K562 (cell line): ENCODE data around the gene IL18RAP. TPM values are rescaled to one million over a fixed set of nuclear protein-coding genes. Genes with fewer than 3 reads are reported as not detected.

ENCODE experiments used
- ATAC-seq: fragments of 200-7000 bp; cut with Tn5 transposase; 3 replicates; pipeline ENCODE4 v1.9.1; 2020; ENCODE audit warnings: moderate library complexity
- BruUV-seq: library from RNA; stranded (reverse); fragments of 400-500 nt; replicated peaks from 2 replicates; lab custom pipeline; 2021; lab: Mats Ljungman, UMichigan
- CTCF ChIA-PET: fragments of 300-600 bp; formaldehyde crosslinking; extraction: SDS; loops from one replicate; lab custom pipeline; 2021; ENCODE audit warnings: low intra/inter-chr PET ratio; lab: Yijun Ruan, JAX
- POLR2A ChIA-PET: fragments of 300-600, 350-650 bp; sonication (Branson Sonifier 250); formaldehyde crosslinking; extraction: SDS; loops from one replicate; lab custom pipeline; 2021; ENCODE audit warnings: antibody characterized with exemption, inconsistent platforms; lab: Yijun Ruan, JAX
- DNase-seq, 4 experiments: peaks; one replicate each; pipeline versions ENCODE4 v3.0.0 to v3.0.0-alpha.2; 2011 to 2018; ENCODE audit warnings: low spot score in 3 of 4, mixed read lengths in 3 of 4; ENCODE audit errors: extremely low read depth in 1 of 4
- FAIRE-seq: peaks from 2 replicates; lab custom pipeline; 2011; peaks lifted over from hg19 to GRCh38; lab: Jason Lieb, UNC
- H2AFZ ChIP-seq: 2 replicates; pipeline ENCODE4 v1.6.0; 2011; ENCODE audit warnings: low read depth, low read length, control low read depth, inconsistent platforms
- H3K27ac ChIP-seq: fragments of 200-600 bp; 3 replicates; pipeline ENCODE4 v1.8.0; 2011; ENCODE audit warnings: low read depth, mild to moderate bottlenecking, control low read depth, inconsistent platforms, low read length, moderate library complexity, mixed read lengths; ENCODE audit errors: extremely low read depth
- H3K27me3 ChIP-seq, 2 experiments: fragments of 300-600 bp in 1 of 2; 2 replicates in 1 of 2; 3 replicates in 1 of 2; pipeline versions ENCODE4 v1.6.0 to v1.8.0; 2011; ENCODE audit warnings: inconsistent platforms in 2 of 2, low read length in 2 of 2, mild to moderate bottlenecking in 1 of 2, mixed read lengths in 1 of 2, moderate library complexity in 1 of 2; ENCODE audit not compliant: control insufficient read depth in 2 of 2, insufficient read depth in 2 of 2
- H3K36me3 ChIP-seq: fragments of 300-600 bp; 3 replicates; pipeline ENCODE4 v1.8.0; 2011; ENCODE audit warnings: mild to moderate bottlenecking, low read length, inconsistent platforms; ENCODE audit not compliant: control insufficient read depth, insufficient read depth
- H3K4me1 ChIP-seq, 2 experiments: fragments of 200-600 bp in 1 of 2; replicated peaks in 1 of 2; 2 replicates in 1 of 2; 3 replicates in 1 of 2; pipeline versions ENCODE4 v1.5.1 to v1.8.0; 2011; ENCODE audit warnings: inconsistent platforms in 2 of 2, low read length in 2 of 2, mild to moderate bottlenecking in 1 of 2, mixed read lengths in 1 of 2, moderate library complexity in 1 of 2; ENCODE audit not compliant: control insufficient read depth in 2 of 2, insufficient read depth in 2 of 2
- H3K4me2 ChIP-seq: 2 replicates; pipeline ENCODE4 v1.6.1; 2011; ENCODE audit warnings: low read length, control low read depth, inconsistent platforms, mixed read lengths; ENCODE audit not compliant: insufficient read depth
- H3K4me3 ChIP-seq: fragments of 200-600 bp; sonication (generic), shearing (Covaris generic); 2 replicates; pipeline ENCODE4 v1.5.1; 2016; ENCODE audit warnings: control low read depth, inconsistent platforms
- H3K79me2 ChIP-seq: fragments of 200-600 bp; 3 replicates; pipeline ENCODE4 v1.8.0; 2011; ENCODE audit warnings: low read length, inconsistent platforms; ENCODE audit not compliant: control insufficient read depth, insufficient read depth
- H3K9ac ChIP-seq, 2 experiments: 2 replicates each; pipeline versions ENCODE4 v1.6.0 to v1.6.1; 2011; ENCODE audit warnings: low read depth in 2 of 2, low read length in 2 of 2, control low read depth in 1 of 2, inconsistent platforms in 1 of 2, mild to moderate bottlenecking in 1 of 2, mixed read lengths in 1 of 2; ENCODE audit not compliant: insufficient read depth in 1 of 2
- H3K9me1 ChIP-seq: one replicate; pipeline ENCODE4 v1.6.0; 2011; ENCODE audit warnings: inconsistent platforms, mild to moderate bottlenecking, low read length, moderate library complexity; ENCODE audit not compliant: control insufficient read depth, insufficient read depth
- H3K9me3 ChIP-seq: replicated peaks from 2 replicates; pipeline ENCODE4 v1.5.1; 2011; ENCODE audit warnings: low read depth, low read length, inconsistent platforms; ENCODE audit not compliant: control insufficient read depth, insufficient read depth
- H4K20me1 ChIP-seq: replicated peaks from 2 replicates; pipeline ENCODE4 v1.6.1; 2011; ENCODE audit warnings: low read length, inconsistent platforms, mixed read lengths; ENCODE audit not compliant: control insufficient read depth, insufficient read depth
- GTF2E2 ChIP-seq: fragments of 200-800 bp; sonication (Bioruptor generic); IDR thresholded peaks from 2 replicates; pipeline ENCODE4 v1.6.1; 2016; ENCODE audit warnings: missing genetic modification characterization, missing compliant biosample characterization
- STAG1 ChIP-seq: sonication (generic); formaldehyde crosslinking; IDR thresholded peaks from 2 replicates; pipeline ENCODE4 v1.5.0; 2020; ENCODE audit warnings: missing genetic modification reagents, borderline replicate concordance
- ZNF318 ChIP-seq, 2 experiments: fragments of 450-650 bp; IDR thresholded peaks; 2 replicates each; pipeline ENCODE4 v1.6.1; 2016; ENCODE audit warnings: mild to moderate bottlenecking in 2 of 2, borderline replicate concordance in 1 of 2, low read depth in 1 of 2, moderate library complexity in 1 of 2
- WGBS: fragments of 100-300 bp; shearing (Covaris generic); methylation state at CpG from one replicate; pipeline ENCODE4 v1.1.6; 2016; ENCODE audit warnings: low coverage, mixed read lengths; ENCODE audit not compliant: insufficient coverage; ENCODE audit errors: missing lambda C conversion rate; 5-methylcytosine and 5-hydroxymethylcytosine counted together
- in situ Hi-C: fragments of 300-500 bp; cut with MboI; formaldehyde crosslinking; loops from 4 replicates; pipeline ENCODE4 v1.15.0; 2018; ENCODE audit warnings: inconsistent platforms, mixed read lengths
- intact Hi-C: fragments of 100-400 bp; cut with micrococcal nuclease; formaldehyde crosslinking; loops from 2 replicates; pipeline ENCODE4 v1.14.2; 2022
- polyA plus RNA-seq, 8 experiments: library from polyadenylated mRNA; depleted of rRNA in 4 of 8; stranded (reverse) in 5 of 8; unstranded in 3 of 8; fragments of >200 nt; fragmentation: Nextera tagmentation in 2 of 8; fragmentation: Illumina TruSeq in 1 of 8; extraction: Ambion mirVana in 2 of 8; extraction: Trizol in 1 of 8; gene quantifications; 2 replicates each; pipeline versions ENCODE4 v1.2.1 to v1.2.3, GENCODE V29; 2011 to 2014; ENCODE audit warnings: inconsistent platforms in 1 of 8, missing spikeins in 1 of 8
- total RNA-seq, 7 experiments: library from RNA; depleted of rRNA in 6 of 7; stranded (reverse); fragments of >200 nt in 6 of 7; fragmentation: Illumina TruSeq in 2 of 7; extraction: Trizol in 2 of 7; gene quantifications; 2 replicates each; pipeline versions ENCODE4 v1.2.1 to v1.2.3, GENCODE V29; 2011 to 2021; ENCODE audit warnings: low replicate concordance in 1 of 7
- TF ChIP-seq, protein P1 (sequence below): fragments of 450-650 bp; IDR thresholded peaks from 2 replicates; pipeline ENCODE4 v1.6.1; 2018; ENCODE audit warnings: mild to moderate bottlenecking, low read depth; ENCODE audit not compliant: partially characterized antibody

Gene IL18RAP
- total and polyA plus RNA-seq, 9 of the 15 experiments (the other 6 are each of a cell fraction or from before 2014, with no cell fraction given) = 1.1 to 20.5 (median 5.8) TPM

- H4K20me1 ChIP-seq = no peaks in the 10 kb centered on the region
- TF ChIP-seq GTF2E2 (tag) = peak; percentile 65; the same call in 1 of the 2 replicates
- no peak for TF ChIP-seq ZNF318 (IDR thresholded peaks at IDR 0.05; ENCODE audit: borderline replicate concordance in 1 of 2, low read depth in 1 of 2)
- TF ChIP-seq, protein P1, sequence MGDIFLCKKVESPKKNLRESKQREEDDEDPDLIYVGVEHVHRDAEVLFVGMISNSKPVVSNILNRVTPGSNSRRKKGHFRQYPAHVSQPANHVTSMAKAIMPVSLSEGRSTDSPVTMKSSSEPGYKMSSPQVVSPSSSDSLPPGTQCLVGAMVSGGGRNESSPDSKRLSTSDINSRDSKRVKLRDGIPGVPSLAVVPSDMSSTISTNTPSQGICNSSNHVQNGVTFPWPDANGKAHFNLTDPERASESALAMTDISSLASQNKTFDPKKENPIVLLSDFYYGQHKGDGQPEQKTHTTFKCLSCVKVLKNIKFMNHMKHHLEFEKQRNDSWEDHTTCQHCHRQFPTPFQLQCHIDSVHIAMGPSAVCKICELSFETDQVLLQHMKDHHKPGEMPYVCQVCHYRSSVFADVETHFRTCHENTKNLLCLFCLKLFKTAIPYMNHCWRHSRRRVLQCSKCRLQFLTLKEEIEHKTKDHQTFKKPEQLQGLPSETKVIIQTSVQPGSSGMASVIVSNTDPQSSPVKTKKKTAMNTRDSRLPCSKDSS = no peak
- TF ChIP-seq STAG1 (CRISPR knock-in tag) = no peak
- FAIRE-seq = no peak
- H3K9me3 ChIP-seq = no peaks in the 10 kb centered on the region
- H3K9me1 ChIP-seq = no peaks in the 10 kb centered on the region
- no peak overlapping the region for H3K4me3 ChIP-seq
- ATAC-seq = no peak
- H3K27me3 ChIP-seq = no peaks in the 10 kb centered on the region
- H3K4me1 ChIP-seq = peaks cover 4 to 7% of the 10 kb centered on the region in 2 experiments; a peak in 4 of 5 replicates
- 46% methylated on average over 3 of the region's 3 CpGs for WGBS
- intact Hi-C loops = no loop called here
- no peak overlapping the region for H2AFZ ChIP-seq
- BruUV-seq = no TSS peak
- CTCF ChIA-PET = interaction anchor here (0.6 kb wide), 1 partner anchor 50 kb away, joined by 3 read pairs; no protein-coding TSS in a partner anchor
- H3K36me3 ChIP-seq = no peaks in the 10 kb centered on the region
- in situ Hi-C loops = no loop called here
- no peak for DNase-seq
- H3K27ac ChIP-seq = no peak overlapping the region
- H3K4me2 ChIP-seq = no peak overlapping the region
- H3K79me2 ChIP-seq = no peaks in the 10 kb centered on the region
- no peak overlapping the region for H3K9ac ChIP-seq
- POLR2A ChIA-PET = interaction anchor here (1.0 kb wide), 1 partner anchor 16 kb away, joined by 3 read pairs; no protein-coding TSS in a partner anchor
Measured at GRCh38 chr2:102392096-102392495, 30.9 kb upstream of the IL18RAP start.
